DMS153 treated with DMSO at 0.1 percent for 48 hours (cell line): ENCODE data around the gene PLPP2.
A peak's percentile ranks its signal among the peaks of the same experiment; 100 is the strongest.

ENCODE experiments used
- DNase-seq: peaks from one replicate; lab custom pipeline; 2025; ENCODE audit not compliant: unreplicated experiment; lab: John Stamatoyannopoulos, UW

The PLPP2 gene

GRCh38 chr19:293436-294110 lies 2.4 kb upstream of the PLPP2 start:
- DNase-seq = no peak

GRCh38 chr19:292951-293350 lies 1.7 kb upstream of the PLPP2 start:
- DNase-seq = no peak

GRCh38 chr19:292281-292884 lies 1.2 kb upstream of the PLPP2 start:
- DNase-seq = no peak

GRCh38 chr19:291561-292280 lies 518 bp upstream of the PLPP2 start:
- DNase-seq = no peak

- DNase-seq = peak; percentile 61
Measured at GRCh38 chr19:290372-291005, 714 bp downstream of the PLPP2 start.

- peak; percentile 61 for DNase-seq
Measured at GRCh38 chr19:289651-290371, 1.4 kb downstream of the PLPP2 start.

GRCh38 chr19:288911-289310 lies 2.3 kb downstream of the PLPP2 start:
- DNase-seq = no peak

GRCh38 chr19:287381-287871 lies 3.8 kb downstream of the PLPP2 start:
- no peak for DNase-seq

- DNase-seq = no peak
Measured at GRCh38 chr19:283395-283794, 7.8 kb downstream of the PLPP2 start.

- DNase-seq = no peak
Measured at GRCh38 chr19:282501-282900, 8.7 kb downstream of the PLPP2 start.

GRCh38 chr19:281992-282391 lies 9.2 kb downstream of the PLPP2 start:
- DNase-seq = no peak

- DNase-seq = no peak
Measured at GRCh38 chr19:281156-281853, 9.9 kb downstream of the PLPP2 start.

GRCh38 chr19:280541-281009 lies 10.6 kb downstream of the PLPP2 start:
- DNase-seq = no peak

GRCh38 chr19:279656-280055 lies 11.5 kb downstream of the PLPP2 start:
- DNase-seq = no peak

- DNase-seq = no peak
Measured at GRCh38 chr19:279231-279630, 12.0 kb downstream of the PLPP2 start.

- DNase-seq = no peak
Measured at GRCh38 chr19:277581-278165, 13.5 kb downstream of the PLPP2 start.

GRCh38 chr19:277131-277530 lies 14.1 kb downstream of the PLPP2 start:
- DNase-seq = no peak

GRCh38 chr19:275958-276646 lies 15.1 kb downstream of the PLPP2 start:
- DNase-seq = no peak

- DNase-seq = no peak
Measured at GRCh38 chr19:275000-275399, 16.2 kb downstream of the PLPP2 start.
